CD4-positive, alpha-beta T cell treated with Interleukin-21 for 1 hour (primary cell): ENCODE measurements around the gene IFT52.
A peak's percentile ranks its signal among the peaks of the same experiment; 100 is the strongest.

Source experiments
- DNase-seq: peaks from one replicate; pipeline ENCODE4 v3.0.0-alpha.2; 2020

Gene IFT52, protein sequence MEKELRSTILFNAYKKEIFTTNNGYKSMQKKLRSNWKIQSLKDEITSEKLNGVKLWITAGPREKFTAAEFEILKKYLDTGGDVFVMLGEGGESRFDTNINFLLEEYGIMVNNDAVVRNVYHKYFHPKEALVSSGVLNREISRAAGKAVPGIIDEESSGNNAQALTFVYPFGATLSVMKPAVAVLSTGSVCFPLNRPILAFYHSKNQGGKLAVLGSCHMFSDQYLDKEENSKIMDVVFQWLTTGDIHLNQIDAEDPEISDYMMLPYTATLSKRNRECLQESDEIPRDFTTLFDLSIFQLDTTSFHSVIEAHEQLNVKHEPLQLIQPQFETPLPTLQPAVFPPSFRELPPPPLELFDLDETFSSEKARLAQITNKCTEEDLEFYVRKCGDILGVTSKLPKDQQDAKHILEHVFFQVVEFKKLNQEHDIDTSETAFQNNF

GRCh38 chr20:43590392-43591303, at the start of gene IFT52:
Gene IFT52, plus strand, starts transcription at chr20:43590937. Its CDS starts 3,762 bp downstream, at chr20:43594699.
- DNase-seq, result peak; percentile 88

- DNase-seq, result no peak
Measured at GRCh38 chr20:43541214-43541613, 49.5 kb upstream of the IFT52 start.

DNA sequence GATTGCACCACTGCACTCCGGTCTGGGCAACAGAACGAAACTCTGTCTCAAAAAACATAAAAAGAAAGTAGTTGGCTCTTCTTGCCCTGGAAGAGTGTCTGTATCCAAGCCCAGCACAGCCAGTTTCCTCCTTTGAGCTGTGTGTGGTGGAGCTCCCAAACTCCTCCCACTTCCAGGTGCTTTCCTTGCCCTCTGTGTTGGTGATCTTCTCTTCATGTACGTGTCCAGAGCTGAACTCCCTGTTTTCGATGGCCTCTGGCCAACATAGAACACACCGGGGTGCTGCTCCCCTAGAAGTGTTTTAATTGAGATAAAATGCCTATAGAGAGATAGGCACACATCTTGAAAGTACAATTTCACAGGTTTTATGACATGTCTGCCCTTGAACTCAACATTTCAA, 48.6 kb upstream of the IFT52 start:
- no peak for DNase-seq

GRCh38 chr20:43542674-43543073, 48.1 kb upstream of the IFT52 start:
- no peak for DNase-seq

- no peak for DNase-seq
Measured at GRCh38 chr20:43543138-43543537, 47.6 kb upstream of the IFT52 start.

DNA sequence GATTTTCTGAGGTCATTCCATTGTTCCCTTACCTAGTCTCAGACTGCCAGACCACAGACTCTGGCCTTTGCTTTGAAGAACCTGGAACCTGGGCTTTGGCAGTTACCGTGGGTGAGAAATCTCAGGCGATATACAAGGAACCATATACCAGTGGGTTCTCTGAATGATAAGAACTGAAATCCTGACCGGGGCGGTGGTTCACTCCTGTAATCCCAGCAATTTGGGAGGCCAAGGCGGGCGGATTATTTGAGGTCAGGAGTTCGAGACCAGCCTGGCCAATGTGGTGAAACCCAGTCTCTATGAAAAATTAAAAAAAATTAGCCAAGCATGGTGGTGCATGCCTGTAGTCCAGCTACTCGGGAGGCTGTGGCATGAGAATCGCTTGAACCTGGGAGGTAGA, 46.2 kb upstream of the IFT52 start:
- DNase-seq, result no peak

DNA sequence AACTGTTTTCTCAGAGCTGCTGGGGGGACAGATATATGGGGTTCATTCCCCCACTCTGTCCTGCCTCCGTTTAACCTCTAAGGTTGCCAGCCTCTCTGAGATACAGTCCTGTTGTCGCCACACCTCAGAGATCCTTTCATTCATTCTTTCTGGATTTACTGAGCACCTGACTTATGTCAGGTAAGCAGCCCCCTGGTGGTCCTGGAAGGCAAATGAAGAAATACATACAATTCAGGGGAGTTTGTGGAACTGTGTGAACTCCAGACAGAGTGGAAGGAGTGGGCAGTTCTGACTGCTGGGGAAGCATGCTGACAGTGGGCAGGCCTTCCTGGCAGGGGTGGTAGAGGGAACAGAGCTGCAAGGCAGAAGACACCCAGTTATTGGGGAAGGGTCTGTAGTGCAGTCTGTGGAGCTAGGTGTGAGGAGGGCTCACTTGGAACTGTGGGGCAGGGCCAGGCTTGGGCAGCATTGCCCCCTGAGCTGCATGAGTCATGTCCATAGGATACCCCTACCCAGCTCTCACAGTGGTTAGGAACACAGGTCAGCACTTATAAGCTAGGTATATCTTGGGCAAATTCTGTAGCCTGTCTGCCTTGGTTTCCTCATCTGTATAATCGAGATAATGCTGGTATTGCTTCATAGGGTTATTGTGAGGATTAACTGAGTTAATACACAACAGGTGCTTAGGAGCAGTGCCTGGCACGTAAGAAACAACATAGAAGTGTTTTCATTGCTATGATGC, 44.7 kb upstream of the IFT52 start:
- DNase-seq, result no peak

DNA sequence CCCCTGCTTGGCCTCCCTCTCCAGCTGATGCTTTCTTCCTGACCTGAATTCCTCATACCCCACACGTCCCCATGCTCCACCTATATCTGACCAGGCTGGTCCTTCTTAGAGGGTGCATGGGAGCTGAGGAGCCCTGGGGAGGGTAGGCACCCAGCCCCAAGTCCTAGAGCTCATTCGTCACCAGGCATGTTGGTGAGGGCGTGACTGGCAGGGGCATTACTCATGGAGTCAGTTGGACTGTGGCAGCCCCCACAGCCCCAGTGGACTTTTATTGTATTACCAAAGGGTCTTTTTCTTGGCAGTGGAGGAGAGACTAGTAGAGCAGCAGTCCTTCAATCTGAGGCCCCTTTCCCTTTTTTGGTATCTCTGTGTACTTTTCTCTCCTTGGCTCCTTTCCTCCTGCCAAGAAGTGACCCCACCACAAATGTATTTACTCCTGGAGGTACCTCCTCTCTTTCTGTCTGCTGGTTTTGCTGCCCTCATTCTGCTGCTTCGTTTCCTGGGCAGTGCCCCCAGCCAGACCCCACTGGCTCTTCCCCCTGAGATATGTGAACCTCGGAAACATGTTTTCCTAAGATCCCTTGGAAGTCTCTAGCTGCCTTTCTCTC, 42.4 kb upstream of the IFT52 start:
- no peak for DNase-seq

- DNase-seq, result no peak
Measured at GRCh38 chr20:43549416-43550065, 41.2 kb upstream of the IFT52 start.

- no peak for DNase-seq
Measured at GRCh38 chr20:43550456-43550855, 40.3 kb upstream of the IFT52 start.

DNA sequence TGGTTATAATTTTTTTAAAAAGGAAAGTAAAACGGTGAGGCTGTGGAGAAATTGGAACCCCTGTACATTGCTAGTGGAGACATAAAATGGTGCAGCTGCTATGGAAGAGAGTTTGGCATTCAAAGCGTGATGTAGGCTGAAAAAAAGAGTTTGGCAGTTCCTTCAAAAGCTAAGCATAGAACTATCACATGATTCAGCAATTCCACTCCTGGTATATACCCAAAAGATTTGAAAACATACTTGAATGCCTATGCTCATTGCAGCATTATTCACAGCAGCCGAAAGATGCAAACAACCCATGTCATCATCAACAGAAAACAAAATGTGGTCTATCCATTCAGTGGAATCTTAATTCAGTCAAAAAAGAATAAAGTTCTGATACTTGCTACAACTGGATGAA, 36.4 kb upstream of the IFT52 start:
- DNase-seq, result no peak

GRCh38 chr20:43558412-43559146, 32.2 kb upstream of the IFT52 start, which contains the start of gene SGK2:
Gene SGK2, plus strand, starts transcription at chr20:43559027. Its CDS starts 7,469 bp downstream, at chr20:43566496.
- DNase-seq, result no peak

DNA sequence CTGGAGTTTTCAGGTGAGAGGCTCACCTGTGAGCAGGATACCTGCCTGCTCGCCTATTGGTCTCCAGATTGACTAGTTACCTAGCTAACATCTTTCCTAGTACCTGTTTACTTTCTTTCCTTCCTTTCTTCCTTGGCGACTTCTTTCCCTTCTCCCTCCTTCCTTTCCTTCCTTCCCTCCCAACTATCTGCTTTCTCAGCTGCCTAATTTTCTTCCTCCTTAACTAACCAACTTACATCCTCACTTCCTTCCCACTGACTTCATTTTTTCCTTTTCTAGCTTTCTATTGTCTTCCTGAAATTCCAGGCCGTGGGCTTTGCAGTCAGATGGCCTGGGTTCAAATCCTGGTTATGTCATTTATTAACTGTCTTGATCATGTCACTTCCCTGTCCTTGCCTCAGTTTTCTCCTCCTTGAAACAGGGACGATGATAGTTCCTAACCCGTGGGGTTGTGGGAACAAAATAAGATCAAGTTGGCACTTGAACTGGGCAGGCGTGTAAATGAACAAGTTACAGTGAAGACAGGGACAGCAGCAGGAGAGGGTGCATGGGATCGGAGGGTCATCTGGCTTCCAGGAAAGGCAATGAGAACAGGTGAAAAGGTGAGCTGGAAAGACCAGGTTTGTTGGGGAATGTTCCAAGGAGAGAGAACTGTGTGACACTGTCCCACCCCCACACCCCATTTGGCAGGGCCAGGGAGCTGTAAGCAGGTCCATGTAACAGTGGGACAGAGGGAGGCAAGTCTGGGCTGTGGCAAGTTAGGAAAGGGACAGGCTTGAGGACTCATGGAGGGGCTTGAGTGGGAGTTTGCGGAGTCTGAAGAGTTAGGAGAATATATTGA, 31.4 kb upstream of the IFT52 start:
- DNase-seq, result no peak

DNA sequence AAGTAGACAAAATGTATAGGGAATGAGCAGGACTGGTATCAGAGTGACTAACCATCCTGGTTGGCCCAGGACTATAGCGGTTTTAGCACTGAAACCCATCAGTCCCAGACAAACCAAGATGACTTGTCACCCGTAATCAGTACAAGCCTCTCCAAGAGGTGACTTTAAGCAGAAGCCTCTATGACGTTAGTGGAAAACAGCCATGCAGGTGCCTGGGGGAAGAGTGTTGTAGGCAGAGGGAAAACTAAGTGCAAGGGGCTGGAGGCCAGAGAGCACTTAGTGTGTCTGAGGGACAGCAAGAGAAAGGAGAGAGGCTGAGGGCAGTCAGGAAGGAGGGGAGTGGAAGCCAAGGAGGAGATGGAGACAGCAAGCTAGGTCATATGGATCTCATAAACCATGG, 29.8 kb upstream of the IFT52 start:
- no peak for DNase-seq

DNA sequence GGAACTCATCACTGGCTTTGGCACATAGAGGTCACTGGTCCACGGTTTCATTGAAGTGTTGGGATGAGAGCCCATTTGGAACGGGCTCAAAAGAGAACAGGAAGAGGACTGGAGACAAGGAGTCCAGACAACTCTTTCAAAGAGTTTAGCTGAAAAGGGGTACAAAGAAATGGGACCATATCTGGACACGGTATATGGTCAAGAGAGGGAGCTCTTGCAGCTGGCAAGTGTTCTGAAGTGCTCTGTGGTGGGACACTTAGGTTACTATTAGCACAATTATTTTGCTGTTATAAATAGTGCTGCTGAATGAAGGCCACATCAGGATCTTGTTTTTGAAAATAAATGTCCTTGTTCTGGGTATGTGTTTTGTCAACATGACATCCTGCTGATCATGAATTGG, 27.3 kb upstream of the IFT52 start:
- DNase-seq, result no peak

GRCh38 chr20:43563991-43564390, 26.7 kb upstream of the IFT52 start:
- no peak for DNase-seq

- no peak for DNase-seq
Measured at GRCh38 chr20:43564455-43564854, 26.3 kb upstream of the IFT52 start.

DNA sequence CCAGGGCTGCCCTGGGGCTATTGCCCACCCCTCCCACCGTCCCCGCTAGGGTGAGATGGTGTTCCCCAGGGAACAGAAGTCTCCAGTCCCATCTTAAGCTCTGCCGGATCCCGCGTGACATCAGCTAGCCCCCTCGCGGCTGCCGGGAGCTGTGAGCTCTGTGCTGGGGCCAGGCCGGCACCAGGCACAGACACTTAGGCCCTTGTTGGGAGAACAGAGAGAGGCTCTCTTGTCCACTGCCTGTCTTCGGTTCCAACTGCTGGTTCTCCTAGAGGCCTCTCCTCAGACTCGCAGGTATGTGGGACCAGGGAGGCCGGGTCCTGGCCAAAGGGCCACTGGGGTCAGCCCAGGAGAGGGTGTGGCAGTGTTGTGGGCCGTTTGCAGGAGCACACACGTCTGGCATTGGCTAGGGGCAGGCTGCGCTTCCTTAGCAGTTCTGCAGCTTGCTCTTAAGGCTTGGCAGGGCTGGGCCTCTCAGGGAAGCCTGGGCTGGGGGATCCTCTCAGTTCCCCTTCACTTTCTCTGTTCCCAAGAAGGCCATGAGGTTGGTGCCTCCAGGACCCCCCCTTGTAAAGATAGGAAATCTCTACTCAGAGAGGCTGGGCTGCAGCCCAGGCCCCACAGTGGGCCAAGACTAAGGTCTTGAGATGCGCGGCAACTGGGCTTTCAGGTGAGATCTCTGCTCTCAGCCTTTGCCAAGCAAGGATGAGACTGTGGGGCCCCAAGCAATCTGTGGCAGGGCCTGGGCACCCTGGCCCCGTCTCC, 25.6 kb upstream of the IFT52 start:
- DNase-seq, result no peak

DNA sequence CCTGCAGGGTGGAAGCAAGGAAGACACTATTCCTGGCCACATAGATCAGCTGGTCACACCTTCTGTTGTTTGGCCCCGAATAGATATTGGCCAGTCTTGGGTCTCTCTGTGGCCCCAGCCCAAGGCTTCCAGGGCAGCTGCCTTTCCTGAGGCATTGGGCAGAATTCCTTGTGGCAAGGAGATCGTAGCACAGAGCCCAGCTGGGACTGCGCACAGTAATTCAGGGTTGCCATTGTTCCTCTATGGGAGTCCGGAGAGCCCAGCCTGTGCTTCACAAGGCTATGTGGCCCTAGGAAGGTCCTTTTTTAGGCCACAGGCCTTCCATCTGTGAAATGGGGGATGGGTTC, 25.0 kb upstream of the IFT52 start:
- DNase-seq, result no peak

GRCh38 chr20:43567477-43567876, 23.3 kb upstream of the IFT52 start:
- DNase-seq, result no peak
